BJ (cell line): Measurements from ENCODE around the gene HSPB6. TPM values are rescaled to one million over a fixed set of nuclear protein-coding genes. Genes with fewer than 3 reads are reported as not detected.

Source experiments
- CTCF ChIA-PET: fragments of 350-600 bp; formaldehyde crosslinking; extraction: SDS; loops from one replicate; lab custom pipeline; 2021; ENCODE audit warnings: antibody characterized with exemption, inconsistent platforms; lab: Yijun Ruan, JAX
- POLR2A ChIA-PET: fragments of 300-600 bp; sonication (Branson Sonifier 250); formaldehyde crosslinking; extraction: SDS; loops from one replicate; lab custom pipeline; 2021; ENCODE audit warnings: antibody characterized with exemption; lab: Charles Lee
- DNase-seq: peaks from one replicate; pipeline ENCODE4 v3.0.0-alpha.2; 2011; ENCODE audit warnings: low read depth
- H3K27me3 ChIP-seq: 2 replicates; pipeline ENCODE4 v1.6.0; 2011; ENCODE audit warnings: low read length; ENCODE audit not compliant: control insufficient read depth, insufficient read depth
- H3K36me3 ChIP-seq: 2 replicates; pipeline ENCODE4 v1.5.1; 2011; ENCODE audit warnings: low read length; ENCODE audit not compliant: control insufficient read depth, insufficient read depth
- H3K4me3 ChIP-seq: 2 replicates; pipeline ENCODE4 v1.5.1; 2011; ENCODE audit warnings: low read depth, mild to moderate bottlenecking, control low read depth, low read length
- polyA plus RNA-seq: library from polyadenylated mRNA; depleted of rRNA; stranded (reverse); fragments of >200 nt; gene quantifications from 2 replicates; pipeline ENCODE4 v1.2.3, GENCODE V29; 2011
- TF ChIP-seq, protein P1 (sequence below): IDR thresholded peaks from 2 replicates; pipeline ENCODE4 v1.5.1; 2011; ENCODE audit warnings: low read depth, mild to moderate bottlenecking, control low read depth, inconsistent platforms, low read length, moderate library complexity; ENCODE audit not compliant: insufficient read depth

Gene HSPB6
- polyA plus RNA-seq, 1 experiment = 21.0 TPM

DNA sequence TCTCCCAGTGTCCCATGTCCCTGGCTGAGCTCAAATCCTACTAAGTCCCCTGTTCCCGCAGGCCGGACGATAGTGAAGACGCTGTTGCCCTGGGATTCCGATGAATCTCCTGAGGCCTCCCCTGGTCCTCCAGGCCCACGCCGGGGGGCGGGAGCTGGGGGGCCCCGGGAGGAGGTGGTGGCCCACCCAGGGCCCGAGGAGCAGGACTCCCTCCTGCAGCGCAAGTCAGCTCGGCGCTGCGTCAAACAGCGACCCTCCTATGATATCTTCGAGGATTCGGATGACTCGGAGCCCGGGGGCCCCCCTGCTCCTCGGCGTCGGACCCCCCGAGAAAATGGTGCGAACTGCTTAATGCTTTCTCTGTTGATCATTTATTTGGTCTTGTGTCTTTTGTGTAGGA is 33.2 kb downstream of the HSPB6 start:
- no peak for DNase-seq
- H3K4me3 ChIP-seq = no peak overlapping the region
- ChIA-PET POLR2A (no interaction called here), CTCF (interaction anchor here (0.6 kb wide), 1 partner anchor 1431 kb away, joined by 4 read pairs; no protein-coding TSS in a partner anchor)
- peaks cover 58% of the 10 kb centered on the region for H3K36me3 ChIP-seq
- TF ChIP-seq, protein P1, sequence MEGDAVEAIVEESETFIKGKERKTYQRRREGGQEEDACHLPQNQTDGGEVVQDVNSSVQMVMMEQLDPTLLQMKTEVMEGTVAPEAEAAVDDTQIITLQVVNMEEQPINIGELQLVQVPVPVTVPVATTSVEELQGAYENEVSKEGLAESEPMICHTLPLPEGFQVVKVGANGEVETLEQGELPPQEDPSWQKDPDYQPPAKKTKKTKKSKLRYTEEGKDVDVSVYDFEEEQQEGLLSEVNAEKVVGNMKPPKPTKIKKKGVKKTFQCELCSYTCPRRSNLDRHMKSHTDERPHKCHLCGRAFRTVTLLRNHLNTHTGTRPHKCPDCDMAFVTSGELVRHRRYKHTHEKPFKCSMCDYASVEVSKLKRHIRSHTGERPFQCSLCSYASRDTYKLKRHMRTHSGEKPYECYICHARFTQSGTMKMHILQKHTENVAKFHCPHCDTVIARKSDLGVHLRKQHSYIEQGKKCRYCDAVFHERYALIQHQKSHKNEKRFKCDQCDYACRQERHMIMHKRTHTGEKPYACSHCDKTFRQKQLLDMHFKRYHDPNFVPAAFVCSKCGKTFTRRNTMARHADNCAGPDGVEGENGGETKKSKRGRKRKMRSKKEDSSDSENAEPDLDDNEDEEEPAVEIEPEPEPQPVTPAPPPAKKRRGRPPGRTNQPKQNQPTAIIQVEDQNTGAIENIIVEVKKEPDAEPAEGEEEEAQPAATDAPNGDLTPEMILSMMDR = no peak
- no peaks in the 10 kb centered on the region for H3K27me3 ChIP-seq

DNA sequence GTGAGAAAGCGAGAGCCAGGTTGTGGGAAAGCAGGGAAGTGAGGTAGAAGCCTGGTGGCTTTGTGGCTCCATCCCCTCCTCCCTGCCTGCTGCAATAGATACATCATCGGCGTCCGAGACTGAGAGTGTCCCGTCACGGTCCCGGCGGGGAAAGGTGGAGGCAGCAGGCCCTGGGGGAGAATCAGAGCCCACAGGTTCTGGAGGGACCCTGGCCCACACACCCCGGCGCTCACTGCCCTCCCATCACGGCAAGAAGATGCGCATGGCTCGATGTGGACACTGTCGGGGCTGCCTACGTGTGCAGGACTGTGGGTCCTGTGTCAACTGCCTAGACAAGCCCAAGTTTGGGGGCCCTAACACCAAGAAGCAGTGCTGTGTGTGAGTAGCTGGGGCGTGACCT is 33.9 kb downstream of the HSPB6 start:
- Histone ChIP-seq H3K27me3 (no peaks in the 10 kb centered on the region), H3K4me3 (no peak overlapping the region), H3K36me3 (peaks cover 51% of the 10 kb centered on the region)
- ChIA-PET CTCF (interaction anchor here (0.6 kb wide), 1 partner anchor 1430 kb away, joined by 4 read pairs; no protein-coding TSS in a partner anchor), POLR2A (interaction anchor here (0.6 kb wide), 1 partner anchor 25 kb away, joined by 3 read pairs; the partner anchor contains the start of gene LIN37)
- TF ChIP-seq, protein P1 = no peak
- DNase-seq = no peak

DNA sequence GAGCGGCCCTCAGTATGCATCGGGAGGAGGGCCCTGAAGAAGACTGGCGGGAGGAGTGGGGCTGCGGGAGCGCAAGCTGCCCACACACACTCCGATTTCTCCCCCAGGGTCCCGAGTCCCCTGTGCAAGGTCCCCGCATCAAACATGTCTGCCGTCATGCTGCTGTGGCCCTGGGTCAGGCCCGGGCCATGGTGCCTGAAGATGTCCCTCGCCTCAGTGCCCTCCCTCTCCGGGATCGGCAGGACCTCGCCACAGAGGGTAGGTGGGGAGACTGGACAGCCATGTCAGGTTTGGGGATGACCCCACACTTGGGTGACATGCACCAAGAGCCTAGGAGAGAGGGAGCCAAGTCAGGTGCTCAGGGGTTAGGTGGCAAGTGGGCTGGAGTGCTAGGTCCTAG is 34.4 kb downstream of the HSPB6 start:
- peaks cover 47% of the 10 kb centered on the region for H3K36me3 ChIP-seq
- H3K27me3 ChIP-seq = no peaks in the 10 kb centered on the region
- no peak for DNase-seq
- TF ChIP-seq, protein P1 = no peak
- POLR2A ChIA-PET = interaction anchor here (0.6 kb wide), 1 partner anchor 26 kb away, joined by 3 read pairs; the partner anchor contains the start of gene LIN37
- H3K4me3 ChIP-seq = no peak overlapping the region
- CTCF ChIA-PET = no interaction called here

DNA sequence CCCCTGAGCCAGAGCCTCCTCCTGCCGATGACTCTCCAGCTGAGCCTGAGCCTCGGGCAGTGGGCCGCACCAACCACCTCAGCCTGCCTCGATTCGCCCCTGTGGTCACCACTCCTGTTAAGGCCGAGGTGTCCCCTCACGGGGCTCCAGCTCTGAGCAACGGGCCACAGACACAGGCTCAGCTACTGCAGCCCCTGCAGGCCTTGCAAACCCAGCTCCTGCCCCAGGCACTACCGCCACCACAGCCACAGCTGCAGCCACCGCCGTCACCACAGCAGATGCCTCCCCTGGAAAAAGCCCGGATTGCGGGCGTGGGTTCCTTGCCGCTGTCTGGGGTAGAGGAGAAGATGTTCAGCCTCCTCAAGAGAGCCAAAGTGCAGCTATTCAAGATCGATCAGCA is 35.5 kb downstream of the HSPB6 start:
- CTCF ChIA-PET = no interaction called here
- POLR2A ChIA-PET = no interaction called here
- DNase-seq = no peak
- TF ChIP-seq, protein P1 = no peak
- Histone ChIP-seq H3K4me3 (no peak overlapping the region), H3K36me3 (peaks cover 39% of the 10 kb centered on the region), H3K27me3 (no peaks in the 10 kb centered on the region)

DNA sequence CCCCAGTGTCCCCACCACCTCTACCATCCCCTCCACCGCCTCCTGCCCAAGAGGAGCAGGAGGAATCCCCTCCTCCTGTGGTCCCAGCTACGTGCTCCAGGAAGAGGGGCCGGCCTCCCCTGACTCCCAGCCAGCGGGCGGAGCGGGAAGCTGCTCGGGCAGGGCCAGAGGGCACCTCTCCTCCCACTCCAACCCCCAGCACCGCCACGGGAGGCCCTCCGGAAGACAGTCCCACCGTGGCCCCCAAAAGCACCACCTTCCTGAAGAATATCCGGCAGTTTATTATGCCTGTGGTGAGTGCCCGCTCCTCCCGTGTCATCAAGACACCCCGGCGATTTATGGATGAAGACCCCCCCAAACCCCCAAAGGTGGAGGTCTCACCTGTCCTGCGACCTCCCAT is 36.2 kb downstream of the HSPB6 start:
- H3K27me3 ChIP-seq = no peaks in the 10 kb centered on the region
- CTCF ChIA-PET = no interaction called here
- peaks cover 34% of the 10 kb centered on the region for H3K36me3 ChIP-seq

More for the DNA sequence above, 36.2 kb downstream of the HSPB6 start:
- DNase-seq = no peak
- H3K4me3 ChIP-seq = no peak overlapping the region
- TF ChIP-seq, protein P1 = no peak
- POLR2A ChIA-PET = no interaction called here
